LNCAP (cell line): ENCODE results near the gene C1QTNF3.

Source experiments
- CTCF ChIP-seq: fragments of 450-650 bp; IDR thresholded peaks from 2 replicates; pipeline ENCODE4 v1.5.1; 2017; ENCODE audit warnings: mild to moderate bottlenecking

C1QTNF3 gene

GRCh38 chr5:34043099-34043876 lies at the start of gene C1QTNF3:
Gene C1QTNF3 (minus strand): TSS chr5:34043213. CDS start chr5:34043125, 88 bp downstream.
- no peak for TF ChIP-seq CTCF

GRCh38 chr5:34064656-34065055 lies 21.6 kb upstream of the C1QTNF3 start:
- TF ChIP-seq CTCF: no peak

GRCh38 chr5:34062419-34062818 lies 19.4 kb upstream of the C1QTNF3 start:
- no peak for TF ChIP-seq CTCF

GRCh38 chr5:34061993-34062392 lies 19.0 kb upstream of the C1QTNF3 start:
- TF ChIP-seq CTCF: no peak

- no peak for TF ChIP-seq CTCF
Observed at GRCh38 chr5:34059977-34060376, 17.0 kb upstream of the C1QTNF3 start.

GRCh38 chr5:34058532-34058931 lies 15.5 kb upstream of the C1QTNF3 start:
- TF ChIP-seq CTCF: no peak

GRCh38 chr5:34057569-34057968 lies 14.6 kb upstream of the C1QTNF3 start:
- no peak for TF ChIP-seq CTCF

GRCh38 chr5:34057118-34057517 lies 14.1 kb upstream of the C1QTNF3 start:
- TF ChIP-seq CTCF: no peak
